IPS DF 19.7 (cell line): ENCODE measurements around the gene ZNF628.

ENCODE experiments used
- DNase-seq: peaks from one replicate; pipeline ENCODE4 v3.0.0-alpha.2; 2013; ENCODE audit warnings: low read depth, low spot score

The ZNF628 gene

GRCh38 chr19:55484593-55485438 is 8.4 kb downstream of the ZNF628 start, which contains the start of gene NAT14:
TSS of gene NAT14 (plus strand) at chr19:55485188. CDS start at chr19:55485709, 521 bp downstream.
- DNase-seq, result no peak

- no peak for DNase-seq
Observed at GRCh38 chr19:55485439-55486011, 9.1 kb downstream of the ZNF628 start.

GRCh38 chr19:55486043-55486970 is 9.9 kb downstream of the ZNF628 start:
- DNase-seq, result no peak

- DNase-seq, result no peak
Observed at GRCh38 chr19:55486971-55487923, 10.8 kb downstream of the ZNF628 start.

GRCh38 chr19:55487924-55488687 is 11.7 kb downstream of the ZNF628 start, which contains the start of gene SSC5D:
TSS of gene SSC5D (plus strand) at chr19:55488436. CDS start at chr19:55488590, 154 bp downstream.
- no peak for DNase-seq

- DNase-seq, result no peak
Observed at GRCh38 chr19:55488986-55489710, 12.7 kb downstream of the ZNF628 start.

GRCh38 chr19:55489711-55490477 is 13.5 kb downstream of the ZNF628 start:
- DNase-seq, result no peak

- DNase-seq, result no peak
Observed at GRCh38 chr19:55490478-55491432, 14.3 kb downstream of the ZNF628 start.

- no peak for DNase-seq
Observed at GRCh38 chr19:55491546-55492360, 15.3 kb downstream of the ZNF628 start.

GRCh38 chr19:55492362-55492944 is 16.0 kb downstream of the ZNF628 start:
- DNase-seq, result no peak

GRCh38 chr19:55493052-55493644 is 16.7 kb downstream of the ZNF628 start:
- DNase-seq, result no peak

- DNase-seq, result no peak
Observed at GRCh38 chr19:55493645-55494171, 17.3 kb downstream of the ZNF628 start.

GRCh38 chr19:55494172-55494761 is 17.9 kb downstream of the ZNF628 start:
- DNase-seq, result no peak

- no peak for DNase-seq
Observed at GRCh38 chr19:55495646-55496349, 19.4 kb downstream of the ZNF628 start.
